ENCODE results near the gene IRF6. TPM values are rescaled to one million over a fixed set of nuclear protein-coding genes. Genes with fewer than 3 reads are reported as not detected.

Gene IRF6
- not detected for polyA plus RNA-seq (2012; ENCODE audit: insufficient read depth, insufficient read length)

DNA sequence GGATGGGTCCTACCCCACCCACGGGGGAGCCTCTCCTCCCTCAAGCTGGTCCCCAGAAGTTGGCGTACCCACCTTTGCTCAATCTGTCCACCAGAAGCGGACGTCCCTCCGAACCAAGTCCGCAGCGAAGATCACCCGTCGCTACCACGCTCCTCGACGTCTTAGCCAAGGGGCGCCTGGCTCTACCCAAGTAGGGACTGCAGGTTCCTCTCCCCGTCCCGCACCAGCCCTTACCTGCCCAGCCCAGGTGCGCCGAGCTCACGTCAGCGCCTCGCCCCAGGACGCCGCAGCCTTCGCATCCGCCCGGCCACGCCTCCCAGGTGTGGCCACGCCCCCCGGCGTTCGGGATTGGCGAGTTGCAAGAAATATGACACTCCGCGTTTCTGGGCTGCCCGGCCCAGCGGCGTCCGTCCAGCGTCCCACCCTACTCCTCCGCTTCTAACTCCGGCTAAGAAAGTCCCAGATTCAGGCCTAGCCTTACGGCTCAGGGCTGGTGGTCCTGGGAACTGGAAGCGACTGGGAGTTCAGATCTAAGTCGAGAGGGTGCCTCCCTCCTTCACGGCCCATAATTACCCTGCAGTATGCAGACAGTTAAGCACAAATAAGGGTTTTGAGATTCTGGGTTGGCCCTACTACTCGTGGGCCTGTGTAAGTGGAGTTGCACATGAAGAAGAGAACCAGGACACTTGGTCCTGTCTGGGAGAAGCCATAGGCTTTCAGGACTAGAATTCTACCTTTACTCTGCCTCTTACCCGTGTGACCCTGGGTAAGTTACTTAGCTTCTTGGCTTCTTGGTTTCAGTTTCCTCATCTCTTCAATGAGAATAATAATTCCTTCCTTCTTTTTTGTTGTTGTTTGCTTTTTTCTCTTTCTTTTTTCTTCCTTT, at the start of gene IRF6:
Gene IRF6 (minus strand): TSS at position 268 of the 886 bp plus-strand sequence. CDS start 4,729 bp downstream, outside the sequence.
- DNase-seq (ENCODE audit: low read depth, low spot score) = no peak
- no peak within 1 kb of the TSS for H3K4me3 ChIP-seq (ENCODE audit: low read length)

DNA sequence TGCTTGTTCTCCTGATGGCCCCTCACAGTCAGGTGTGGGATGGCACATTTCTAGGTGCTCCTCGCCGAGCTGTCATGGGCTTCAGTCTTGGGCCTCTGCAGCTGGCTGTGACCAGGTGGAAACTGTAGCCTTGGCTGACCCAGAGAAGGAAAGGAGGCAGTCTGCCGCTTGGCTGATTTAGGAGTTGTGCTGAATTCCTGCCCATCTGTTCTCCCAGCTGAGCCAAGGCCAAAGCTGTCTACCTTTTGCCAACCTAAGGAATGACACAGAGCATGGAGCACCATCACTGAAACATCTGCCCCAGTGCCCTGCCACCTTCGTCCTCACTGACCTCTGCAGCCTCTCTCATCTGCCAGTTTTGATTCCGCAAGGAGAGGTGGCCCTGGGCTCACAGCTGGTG, 49.7 kb upstream of the IRF6 start:
- no peak overlapping the region for H3K4me3 ChIP-seq (ENCODE audit: low read length)

DNA sequence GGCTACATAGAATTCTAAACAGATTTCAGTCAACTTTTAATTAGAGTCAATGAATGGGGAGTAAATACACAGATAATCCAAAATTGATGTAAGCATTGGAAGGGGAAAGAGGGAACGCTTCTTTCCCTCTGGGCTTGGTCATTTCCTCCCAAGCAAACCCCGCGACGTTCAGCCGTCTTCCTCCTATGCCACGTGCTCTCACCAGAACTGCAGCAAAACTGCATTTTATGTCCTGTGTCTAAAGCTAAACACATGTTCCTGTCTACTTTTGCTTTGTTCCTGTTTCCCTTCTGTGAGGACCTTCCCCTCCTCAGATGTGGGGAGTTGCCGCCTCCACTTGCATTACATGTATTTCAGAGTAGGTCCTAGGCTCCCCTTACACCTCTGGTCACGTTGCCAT, 49.1 kb upstream of the IRF6 start:
- no peak overlapping the region for H3K4me3 ChIP-seq (ENCODE audit: low read length)
- no peak for DNase-seq (ENCODE audit: low read depth, low spot score)

More for the DNA sequence above, 49.7 kb upstream of the IRF6 start:
- no peak for DNase-seq (ENCODE audit: low read depth, low spot score)

DNA sequence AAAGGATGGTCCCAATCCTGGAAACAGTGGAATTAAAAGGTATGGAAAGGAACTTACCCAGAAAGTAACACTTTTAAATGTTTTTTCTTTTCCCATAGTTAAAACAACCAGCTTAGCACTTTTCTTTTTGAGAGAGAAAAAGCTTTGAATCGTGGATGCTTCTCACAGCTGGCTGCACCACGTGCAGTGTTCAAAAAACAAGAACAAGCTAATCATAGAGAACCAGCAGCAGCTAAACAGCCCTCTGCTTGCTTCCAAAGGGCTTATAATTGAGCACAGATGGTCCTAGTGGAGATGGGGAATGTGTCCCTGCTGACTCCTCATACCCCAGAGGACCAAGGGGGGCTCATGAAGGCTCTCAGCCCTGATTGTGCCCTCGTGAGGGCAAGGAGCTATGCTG, 48.3 kb upstream of the IRF6 start:
- no peak overlapping the region for H3K4me3 ChIP-seq (ENCODE audit: low read length)
- DNase-seq (ENCODE audit: low read depth, low spot score) = no peak

DNA sequence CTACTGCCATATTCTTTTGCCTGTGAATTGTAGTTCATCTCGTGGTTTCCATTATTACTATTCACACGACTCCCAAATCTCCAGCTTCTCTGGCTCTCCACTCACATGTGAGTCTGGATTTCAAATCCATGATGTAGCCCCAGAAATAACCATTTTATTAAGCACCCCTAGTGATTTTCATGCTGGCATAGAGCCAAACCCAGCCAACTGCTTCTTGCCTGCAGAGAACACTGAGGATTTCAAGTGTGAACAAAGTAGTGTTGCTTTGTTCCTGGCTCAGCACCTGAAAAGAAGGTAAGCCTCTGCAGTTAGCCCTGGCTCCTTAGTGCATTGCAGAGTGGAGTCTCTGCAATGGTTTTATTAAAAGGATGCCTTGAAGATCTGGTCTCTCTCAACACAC, 47.7 kb upstream of the IRF6 start:
- no peak for DNase-seq (ENCODE audit: low read depth, low spot score)
- H3K4me3 ChIP-seq (ENCODE audit: low read length) = no peak overlapping the region

DNA sequence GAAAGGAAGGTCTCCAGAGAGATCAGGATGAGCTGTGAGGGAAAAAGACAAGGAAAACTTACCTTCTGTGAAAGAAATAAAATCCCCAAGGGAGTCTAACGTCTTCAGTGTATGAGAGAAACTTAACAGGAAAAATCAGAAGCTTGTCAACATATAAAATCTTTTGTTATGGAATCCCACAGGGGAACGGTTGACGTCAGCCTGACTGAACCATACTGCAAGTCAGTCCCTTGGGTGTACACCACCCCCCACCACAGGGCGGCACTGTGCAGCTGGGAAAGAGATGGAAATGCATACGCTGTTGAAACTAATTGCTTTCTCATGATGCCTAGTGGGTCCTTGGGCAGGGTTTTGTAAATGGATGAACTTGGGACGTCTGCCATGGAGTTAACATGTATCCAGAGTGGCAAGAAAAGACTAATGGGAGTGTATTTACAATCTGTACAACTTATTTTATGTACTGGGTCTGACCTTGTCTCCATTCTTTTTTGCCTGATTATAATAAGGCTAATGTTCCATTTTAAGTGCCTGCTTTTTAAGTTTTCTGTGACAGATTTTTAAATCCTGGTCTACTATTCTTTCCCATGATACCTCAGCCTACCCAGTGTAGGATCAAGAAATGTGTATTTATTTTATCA, 44.5 kb upstream of the IRF6 start:
- no peak for DNase-seq (ENCODE audit: low read depth, low spot score)
- no peak overlapping the region for H3K4me3 ChIP-seq (ENCODE audit: low read length)

DNA sequence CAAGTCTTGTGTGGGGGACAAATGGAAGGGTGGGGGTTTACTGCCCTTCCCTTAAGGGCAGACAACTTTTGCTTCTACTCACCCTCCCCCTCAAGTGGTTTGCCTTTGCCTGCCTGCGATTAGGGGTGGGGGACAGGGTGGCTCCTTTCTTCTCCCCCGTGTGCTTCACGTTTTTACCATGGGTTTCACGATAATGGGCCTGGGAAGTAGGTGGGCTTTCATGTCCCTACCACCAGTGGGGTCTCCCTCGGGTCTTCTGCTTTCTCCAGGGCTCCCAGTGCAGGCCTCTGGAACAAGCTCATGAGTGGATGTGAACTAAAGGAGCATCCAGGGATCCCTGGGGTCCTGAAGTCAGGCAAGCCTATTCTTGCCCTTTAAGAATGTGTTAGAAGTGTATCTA, 43.4 kb upstream of the IRF6 start:
- no peak overlapping the region for H3K4me3 ChIP-seq (ENCODE audit: low read length)
- DNase-seq (ENCODE audit: low read depth, low spot score) = no peak

DNA sequence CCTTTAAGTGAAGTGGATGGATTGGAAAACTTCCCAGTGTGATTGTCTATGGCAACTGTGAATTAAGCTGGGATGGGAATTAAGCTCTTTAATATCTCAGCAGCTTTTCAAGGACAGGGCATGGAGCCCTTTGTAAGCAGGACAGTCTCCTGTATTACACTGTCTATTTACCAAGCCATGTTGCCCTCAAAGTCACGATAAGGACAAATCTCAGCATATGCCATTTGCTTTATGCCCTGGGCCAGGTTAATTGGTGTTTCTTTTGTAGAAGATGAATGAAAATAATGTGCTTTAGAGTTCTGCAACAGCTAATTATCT, 39.4 kb upstream of the IRF6 start:
- DNase-seq (ENCODE audit: low read depth, low spot score) = no peak

DNA sequence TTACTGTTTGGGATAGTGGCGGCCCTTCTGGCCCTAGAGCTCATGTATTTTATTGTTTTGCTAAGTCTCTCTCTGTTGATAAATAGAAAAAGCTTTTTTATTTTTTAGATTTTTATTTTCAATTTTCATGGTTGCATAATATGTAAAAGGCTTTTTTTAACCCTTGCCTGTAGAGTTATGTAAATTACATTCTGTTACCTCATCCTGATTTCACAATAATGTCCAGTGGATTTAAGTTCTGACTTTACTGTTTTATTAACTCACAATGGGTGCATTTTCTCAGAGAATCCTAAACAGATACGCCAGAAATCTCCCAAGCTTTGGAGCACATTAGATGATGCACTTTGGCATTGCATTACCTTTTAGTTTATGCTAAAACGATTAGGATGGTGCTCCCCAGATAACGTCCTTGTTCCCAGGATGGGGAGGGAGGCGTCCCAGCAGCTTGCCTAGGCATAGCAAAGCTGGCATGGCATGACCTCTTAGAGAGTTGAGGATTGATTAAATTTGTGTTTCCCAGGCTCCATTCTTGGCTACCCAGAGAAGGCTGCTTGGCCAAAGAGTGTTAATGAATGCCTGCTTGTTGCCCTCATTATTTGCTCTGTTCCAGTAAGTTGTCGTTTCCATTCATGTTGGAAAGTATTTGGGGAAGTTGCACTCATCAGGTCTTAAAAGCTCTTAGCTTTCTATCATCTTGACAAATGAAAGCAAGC, 38.9 kb upstream of the IRF6 start:
- no peak for DNase-seq (ENCODE audit: low read depth, low spot score)
- no peak overlapping the region for H3K4me3 ChIP-seq (ENCODE audit: low read length)

More for the DNA sequence above, 39.4 kb upstream of the IRF6 start:
- no peak overlapping the region for H3K4me3 ChIP-seq (ENCODE audit: low read length)

DNA sequence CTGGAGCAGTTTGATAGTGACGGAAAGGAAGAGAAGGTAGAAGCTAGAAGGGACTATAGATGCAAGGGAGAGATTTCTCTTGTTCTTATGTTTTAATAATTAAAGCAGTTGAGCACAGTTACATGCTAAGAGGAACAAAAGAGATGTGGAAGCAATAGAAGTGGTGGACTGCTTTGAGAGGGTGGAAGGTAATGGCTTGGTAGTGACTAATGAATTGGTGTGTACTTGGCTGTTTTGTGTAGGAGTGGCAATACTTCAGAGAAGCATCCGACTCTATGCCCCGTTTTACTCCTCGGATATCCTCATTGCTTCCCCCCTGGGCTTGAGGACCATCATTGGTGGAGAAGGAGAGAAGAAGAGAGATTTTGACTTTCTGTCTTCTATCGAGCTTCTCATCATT, 34.7 kb upstream of the IRF6 start:
- DNase-seq (ENCODE audit: low read depth, low spot score) = no peak
- no peak overlapping the region for H3K4me3 ChIP-seq (ENCODE audit: low read length)

DNA sequence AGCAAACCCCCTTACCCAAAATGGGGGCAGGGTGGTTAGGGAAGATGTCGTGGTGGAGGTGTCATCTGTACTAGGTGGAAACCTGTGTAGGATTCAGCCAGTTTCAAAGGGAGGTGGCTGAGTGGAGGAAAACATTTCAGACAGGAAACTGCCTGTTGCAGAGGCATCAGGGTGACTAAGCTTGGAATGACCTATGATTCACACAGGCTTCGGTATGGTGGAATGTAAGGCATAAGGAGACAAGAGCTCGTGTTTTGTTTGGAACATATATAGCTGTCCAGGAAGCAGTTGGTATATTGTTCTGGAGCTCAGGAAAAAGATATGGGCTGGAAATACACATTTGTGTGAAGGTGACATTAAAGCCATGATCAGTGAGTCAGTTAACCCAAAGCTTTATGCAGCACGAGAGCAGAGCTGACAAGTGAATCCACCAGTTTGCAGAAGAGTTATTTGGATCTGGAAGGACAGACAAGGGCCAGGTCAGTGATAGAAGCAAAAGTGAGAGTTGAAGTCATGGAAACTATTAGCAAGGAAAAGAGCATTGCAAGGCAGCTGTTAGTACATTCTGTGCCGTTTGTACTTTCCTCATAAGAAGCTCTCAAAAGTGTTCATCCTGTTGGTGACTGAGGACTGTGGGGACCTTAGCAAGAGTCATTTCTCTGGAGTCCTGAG, 34.1 kb upstream of the IRF6 start:
- no peak for DNase-seq (ENCODE audit: low read depth, low spot score)
- H3K4me3 ChIP-seq (ENCODE audit: low read length) = no peak overlapping the region

DNA sequence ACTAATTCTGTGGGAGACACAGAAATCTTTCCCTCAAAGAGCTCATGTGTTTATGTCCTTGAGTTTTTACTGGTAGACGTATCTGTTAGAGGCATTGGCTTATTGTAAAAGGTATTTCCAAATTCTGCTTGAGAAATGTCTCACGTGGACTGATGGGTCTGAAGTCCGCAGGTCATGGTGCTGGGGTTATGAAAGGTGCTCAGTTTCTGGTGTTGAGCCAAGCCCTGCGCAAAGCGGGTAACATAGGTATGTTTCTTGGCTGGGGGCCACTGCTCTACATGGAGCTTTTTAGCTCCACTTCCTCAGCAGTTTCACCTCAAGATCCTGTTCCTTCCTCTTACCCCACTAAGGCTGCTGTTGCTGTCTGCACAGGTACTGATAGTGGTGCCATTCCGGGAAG, 32.6 kb upstream of the IRF6 start:
- H3K4me3 ChIP-seq (ENCODE audit: low read length) = no peak overlapping the region
- no peak for DNase-seq (ENCODE audit: low read depth, low spot score)

DNA sequence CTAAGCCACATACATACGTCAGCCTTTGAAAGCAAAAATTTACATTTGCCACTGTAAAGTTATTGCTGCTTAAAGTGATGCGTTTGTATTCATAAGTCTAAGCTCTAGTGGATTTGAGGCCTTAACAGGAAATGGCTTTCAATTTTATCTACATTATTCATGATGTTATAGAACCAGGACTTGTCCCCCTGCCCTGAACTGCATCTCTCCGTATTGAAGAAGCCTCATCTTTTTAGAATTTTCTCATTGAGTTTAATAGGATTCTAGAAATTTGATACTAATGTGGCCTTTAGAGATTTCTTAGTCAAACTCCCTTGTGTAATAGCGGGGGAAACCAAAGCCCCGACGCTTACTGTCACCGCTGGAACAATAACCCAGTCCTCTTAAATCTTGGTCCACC, 31.7 kb upstream of the IRF6 start:
- no peak for DNase-seq (ENCODE audit: low read depth, low spot score)
- no peak overlapping the region for H3K4me3 ChIP-seq (ENCODE audit: low read length)

DNA sequence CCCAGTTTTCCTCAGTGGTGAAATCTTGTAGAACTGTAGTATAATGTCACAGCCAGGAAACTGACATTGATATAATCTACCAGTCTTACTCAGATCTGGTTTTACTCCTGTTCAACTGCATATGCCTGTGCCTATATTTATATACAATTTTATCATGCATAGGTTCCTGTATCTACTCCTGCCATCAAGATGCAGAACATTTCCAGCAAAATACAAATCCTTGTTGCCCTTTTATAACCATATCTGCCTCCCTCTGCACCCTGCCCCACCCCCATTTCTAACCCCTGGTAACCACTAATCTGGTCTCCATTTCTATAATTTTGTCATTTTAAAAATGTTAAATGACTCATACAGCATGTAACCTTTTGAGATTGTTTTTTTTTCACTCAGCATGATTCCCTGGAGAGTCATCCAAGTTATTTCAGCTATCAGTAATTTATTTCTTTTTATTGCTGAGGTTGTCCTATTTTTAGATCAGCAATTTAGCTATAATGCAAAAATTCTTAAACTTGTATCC, 29.9 kb upstream of the IRF6 start:
- no peak overlapping the region for H3K4me3 ChIP-seq (ENCODE audit: low read length)

DNA sequence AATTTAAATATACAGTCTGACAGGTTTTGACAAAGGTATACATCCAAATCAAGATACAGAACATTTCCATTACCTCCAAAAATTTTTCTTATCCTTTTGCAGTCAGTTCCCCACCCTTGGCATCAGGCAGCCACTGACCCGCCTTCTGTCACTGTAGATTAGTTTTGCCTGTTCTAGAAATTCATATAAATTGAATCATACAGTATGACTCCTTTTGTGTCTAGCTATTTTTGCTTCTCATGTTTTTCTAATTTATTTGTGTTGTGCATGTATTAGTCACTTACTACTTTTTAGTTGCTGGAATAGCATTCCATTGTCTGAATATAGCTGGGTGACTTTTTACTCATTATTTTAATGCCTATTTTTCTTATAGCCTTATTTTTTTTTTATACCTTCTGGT, 25.7 kb upstream of the IRF6 start:
- DNase-seq (ENCODE audit: low read depth, low spot score) = no peak
- no peak overlapping the region for H3K4me3 ChIP-seq (ENCODE audit: low read length)

More for the DNA sequence above, 29.9 kb upstream of the IRF6 start:
- DNase-seq (ENCODE audit: low read depth, low spot score) = no peak

DNA sequence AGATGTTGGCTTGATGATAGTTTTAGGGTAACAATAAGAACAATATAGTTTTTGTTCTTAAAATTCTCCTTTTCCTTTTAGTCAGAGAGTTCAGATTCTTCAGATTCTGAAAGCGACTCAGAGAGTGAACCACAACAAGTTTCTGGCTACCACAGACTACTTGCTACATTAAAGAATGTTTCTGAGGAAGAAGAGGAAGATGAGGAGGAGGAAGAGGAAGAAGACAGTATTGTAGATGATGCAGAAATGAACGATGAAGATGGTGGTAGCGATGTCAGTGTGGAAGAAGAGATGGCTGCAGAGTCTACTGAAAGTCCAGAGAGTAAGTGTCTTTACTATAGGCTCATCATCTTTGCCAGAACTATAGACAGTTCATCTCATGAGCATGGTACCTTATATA, 24.8 kb upstream of the IRF6 start:
- no peak overlapping the region for H3K4me3 ChIP-seq (ENCODE audit: low read length)
- DNase-seq (ENCODE audit: low read depth, low spot score) = no peak

DNA sequence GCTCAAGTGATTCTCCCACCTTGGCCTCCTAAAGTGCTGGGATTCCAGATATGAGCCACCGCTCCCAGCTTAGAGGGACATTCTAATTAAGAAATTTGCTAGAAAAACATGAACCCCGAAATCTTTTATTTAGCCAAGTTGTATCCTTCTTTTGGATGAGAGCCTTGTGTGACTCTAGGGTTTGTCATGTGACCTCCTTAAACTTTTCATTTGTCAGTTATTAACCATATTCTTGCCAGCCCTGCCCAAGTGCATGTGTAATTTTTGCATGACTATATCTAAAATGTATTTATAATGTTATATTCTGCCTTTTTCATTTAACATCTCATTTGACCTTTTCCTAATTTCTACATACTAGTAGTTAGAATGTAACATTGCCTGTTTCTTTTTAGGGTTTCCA, 23.8 kb upstream of the IRF6 start:
- H3K4me3 ChIP-seq (ENCODE audit: low read length) = no peak overlapping the region
- no peak for DNase-seq (ENCODE audit: low read depth, low spot score)

DNA sequence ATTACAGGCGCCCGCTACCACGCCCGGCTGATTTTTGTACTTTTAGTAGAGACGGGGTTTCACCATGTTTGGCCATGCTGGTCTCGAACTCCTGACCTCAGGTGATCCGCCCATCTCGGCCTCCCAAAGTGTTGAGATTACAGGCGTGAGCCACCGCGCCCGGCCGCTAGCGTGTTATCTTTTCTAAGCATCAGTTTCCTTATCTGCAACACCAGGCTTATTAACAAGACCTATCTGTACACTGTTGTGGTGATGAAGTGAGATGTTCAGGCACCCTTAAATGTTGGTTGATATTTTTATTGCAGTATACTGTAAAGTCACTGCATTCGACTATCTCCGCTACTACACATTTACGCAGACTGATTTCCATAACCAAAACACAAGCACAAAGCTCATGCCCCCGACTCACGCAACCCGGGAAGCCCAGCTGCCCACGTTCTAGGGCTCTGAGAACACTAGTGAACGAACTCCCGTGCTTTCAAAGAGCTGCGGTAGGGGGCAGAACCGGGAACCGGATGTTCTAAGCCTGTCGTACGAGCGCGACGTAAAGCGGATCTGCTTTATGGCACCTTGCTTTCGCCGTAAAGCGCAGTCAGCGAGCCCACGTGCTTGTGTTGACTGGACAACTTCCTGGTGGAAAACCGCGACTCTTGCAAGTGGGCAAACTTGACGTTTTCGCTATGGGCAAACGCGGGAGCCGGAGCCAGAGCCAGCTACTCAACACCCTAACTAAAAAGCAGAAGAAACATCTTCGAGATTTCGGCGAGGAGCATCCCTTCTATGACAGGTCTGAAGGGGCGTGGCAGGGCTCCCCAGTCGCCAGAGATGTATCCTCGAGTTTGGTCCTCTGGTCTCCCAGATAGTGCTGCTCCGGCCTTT, 21.7 kb upstream of the IRF6 start, which contains the start of gene UTP25:
Gene UTP25 (plus strand): TSS at position 589 of the 879 bp plus-strand sequence. CDS start 92 bp downstream, at position 681.
- peak; percentile 97 for DNase-seq (ENCODE audit: low read depth, low spot score)
- H3K4me3 ChIP-seq (ENCODE audit: low read length) = peak within 1 kb of the TSS; percentile 94

All from Jurkat, Clone E6-1 (cell line).